ENCODE data around the gene WNT7B.

WNT7B gene

DNA sequence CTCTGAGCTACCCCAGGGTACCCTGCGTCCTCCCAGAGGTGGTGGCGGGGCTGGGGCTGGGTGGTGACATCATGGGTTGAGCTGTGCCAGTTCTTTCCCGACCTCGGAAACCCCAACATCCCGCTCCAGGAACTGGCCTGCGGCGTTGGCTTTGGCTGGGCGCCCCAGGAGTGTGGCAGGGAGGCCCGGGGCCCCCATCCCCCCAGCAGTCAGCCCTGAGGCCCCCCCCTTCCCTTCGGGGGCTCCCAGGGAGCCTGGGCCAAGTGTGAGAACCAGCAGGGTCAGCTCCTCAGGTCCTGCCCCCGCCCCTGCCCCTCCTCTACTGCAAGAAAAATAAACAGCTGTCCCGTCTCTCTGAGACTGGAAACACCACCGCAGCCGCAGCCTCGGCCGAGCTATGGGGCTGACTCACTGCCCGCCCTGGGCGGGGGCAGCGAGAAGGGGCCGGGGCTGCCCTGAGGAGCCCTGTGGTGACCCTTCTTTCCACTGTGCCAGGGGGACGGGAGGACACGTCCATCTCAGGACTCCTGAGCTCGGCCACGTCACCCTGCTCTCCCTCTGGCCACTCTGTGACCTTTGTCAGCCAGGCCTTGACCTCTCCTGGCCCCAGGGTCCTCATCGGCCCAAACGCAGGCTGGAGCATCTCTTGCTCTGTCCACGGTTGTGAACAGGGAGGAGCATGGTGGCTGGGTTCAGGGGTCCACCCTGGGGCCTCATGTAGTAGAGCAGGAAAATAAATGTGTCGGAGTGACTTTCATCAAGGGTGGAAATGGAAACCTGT, 73.4 kb downstream of the WNT7B start:
- DNase-seq: no peak

- no peak for DNase-seq
These were observed 79.2 kb downstream of the WNT7B start for GRCh38 chr22:45897736-45898135.

GRCh38 chr22:45896964-45897538, 79.9 kb downstream of the WNT7B start:
- DNase-seq: no peak

- DNase-seq: no peak
These were observed 80.6 kb downstream of the WNT7B start for GRCh38 chr22:45896153-45896951.

DNA sequence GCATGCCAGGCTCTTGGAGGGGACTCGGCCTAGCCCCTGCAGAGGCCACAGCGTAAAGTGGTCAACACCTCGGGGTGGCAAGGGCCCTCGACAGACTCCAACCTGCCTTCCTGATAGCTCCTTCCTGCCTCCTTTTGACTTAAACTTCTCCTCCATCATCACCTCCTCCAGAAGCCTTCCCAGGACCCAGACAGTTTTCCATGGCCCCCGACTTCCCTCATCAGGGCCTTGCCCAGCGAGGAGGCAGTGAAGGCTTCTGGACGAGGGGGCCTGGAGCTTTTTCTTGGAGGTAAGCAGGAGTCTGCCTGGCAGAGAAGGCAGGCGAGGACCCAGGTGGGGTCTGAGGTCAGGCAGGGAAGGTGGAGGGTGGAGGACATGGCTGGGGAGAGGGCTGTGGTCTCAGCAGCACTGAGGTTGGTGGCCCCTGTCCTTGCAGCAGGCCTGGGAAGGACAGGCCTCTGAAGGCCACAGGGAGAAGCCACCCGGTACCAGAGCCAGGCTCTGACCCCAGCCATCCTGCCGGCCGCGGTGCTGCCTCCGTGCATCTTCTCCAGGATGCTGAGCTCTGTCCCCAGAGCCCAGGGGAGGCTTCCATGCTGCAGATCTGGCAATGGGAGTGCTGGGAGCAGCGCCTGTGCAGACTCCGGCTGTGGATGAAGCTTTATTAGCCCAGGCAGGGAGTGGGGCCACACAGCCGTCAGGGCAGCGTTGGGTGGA, 81.4 kb downstream of the WNT7B start:
- no peak for DNase-seq

- no peak for DNase-seq
These were observed 83.4 kb downstream of the WNT7B start for GRCh38 chr22:45893516-45893915.

- no peak for DNase-seq
These were observed 84.1 kb downstream of the WNT7B start for GRCh38 chr22:45892681-45893461.

GRCh38 chr22:45891996-45892621, 84.9 kb downstream of the WNT7B start:
- DNase-seq: no peak

DNA sequence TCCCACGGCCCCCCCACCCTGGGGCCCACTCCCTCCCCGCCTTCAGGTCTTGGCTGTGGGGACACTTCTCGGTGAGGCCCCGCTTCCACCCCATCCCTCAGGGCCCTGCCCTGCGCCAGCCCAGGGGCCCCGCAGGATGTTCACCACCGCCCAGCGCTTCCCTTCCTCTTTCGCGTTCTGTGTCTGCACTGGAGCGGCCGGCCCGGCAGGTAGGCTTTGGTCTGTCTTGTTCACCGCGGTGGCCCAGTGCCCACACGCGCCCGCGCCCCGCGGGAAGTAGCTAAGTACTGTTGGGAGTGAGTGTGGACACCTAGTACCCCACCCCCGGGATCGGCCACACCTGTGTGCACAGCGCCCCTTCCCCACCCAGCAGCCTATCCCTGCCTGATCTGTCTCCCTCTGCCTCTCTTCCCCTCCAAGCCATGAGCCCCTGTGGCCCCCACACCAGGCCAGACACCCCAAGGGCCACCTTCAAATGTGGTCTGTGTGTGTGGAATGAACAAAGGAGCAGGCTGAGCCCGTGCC, 85.4 kb downstream of the WNT7B start:
- no peak for DNase-seq

GRCh38 chr22:45891021-45891421, 85.9 kb downstream of the WNT7B start:
- DNase-seq: no peak

DNA sequence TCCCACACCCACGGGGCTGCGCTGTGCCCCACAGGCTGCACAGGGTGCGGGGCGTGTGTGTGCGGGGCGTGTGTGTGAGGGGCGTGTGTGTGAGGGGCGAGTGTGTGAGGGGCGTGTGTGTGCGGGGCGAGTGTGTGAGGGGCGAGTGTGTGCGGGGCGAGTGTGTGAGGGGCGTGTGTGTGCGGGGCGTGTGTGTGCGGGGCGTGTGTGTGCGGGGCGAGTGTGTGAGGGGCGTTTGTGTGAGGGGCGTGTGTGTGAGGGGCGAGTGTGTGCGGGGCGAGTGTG, 86.7 kb downstream of the WNT7B start:
- DNase-seq: no peak

DNA sequence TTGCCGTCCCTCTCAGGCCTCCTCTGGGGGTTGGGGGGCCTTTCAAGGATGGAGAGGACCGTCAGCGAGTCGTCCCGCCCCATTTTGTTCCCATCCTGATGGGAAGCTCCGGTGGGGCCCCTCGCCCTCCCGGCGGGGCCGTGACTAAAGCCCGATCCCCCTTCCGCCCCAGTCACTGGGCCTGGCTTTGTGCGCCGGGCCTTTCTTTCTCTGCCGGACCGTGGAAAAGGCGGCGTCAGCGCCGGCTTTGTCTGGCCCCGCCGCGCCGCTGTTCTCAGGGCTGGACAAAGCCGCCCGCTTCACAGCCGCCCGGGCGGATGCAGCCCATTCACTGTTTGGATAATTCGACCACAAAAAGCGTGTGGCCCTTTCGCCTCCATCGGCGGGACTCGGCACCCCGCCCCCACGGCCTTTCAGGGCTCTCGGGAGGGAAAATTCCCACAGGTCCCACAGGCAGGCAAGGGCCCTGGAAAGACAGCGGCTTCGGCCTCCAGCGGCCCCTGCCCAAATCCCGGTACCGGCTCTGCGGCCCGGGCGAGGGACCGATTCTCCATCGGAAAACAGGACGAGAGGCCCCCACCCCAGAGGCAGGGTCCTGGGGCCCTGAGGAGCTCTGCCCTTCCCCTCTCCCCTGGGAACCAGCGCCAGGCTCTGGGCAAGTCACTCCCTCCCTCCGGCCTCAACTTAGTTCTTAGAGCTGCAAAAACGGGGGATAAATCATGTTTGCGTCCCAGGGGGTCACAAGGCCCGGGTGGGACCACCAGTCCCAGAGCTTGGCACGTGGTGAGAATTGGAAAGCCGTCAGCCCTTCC, 87.2 kb downstream of the WNT7B start:
- no peak for DNase-seq

GRCh38 chr22:45889093-45889538, 87.8 kb downstream of the WNT7B start:
- no peak for DNase-seq

- no peak for DNase-seq
These were observed 88.5 kb downstream of the WNT7B start for GRCh38 chr22:45888221-45889092.

DNA sequence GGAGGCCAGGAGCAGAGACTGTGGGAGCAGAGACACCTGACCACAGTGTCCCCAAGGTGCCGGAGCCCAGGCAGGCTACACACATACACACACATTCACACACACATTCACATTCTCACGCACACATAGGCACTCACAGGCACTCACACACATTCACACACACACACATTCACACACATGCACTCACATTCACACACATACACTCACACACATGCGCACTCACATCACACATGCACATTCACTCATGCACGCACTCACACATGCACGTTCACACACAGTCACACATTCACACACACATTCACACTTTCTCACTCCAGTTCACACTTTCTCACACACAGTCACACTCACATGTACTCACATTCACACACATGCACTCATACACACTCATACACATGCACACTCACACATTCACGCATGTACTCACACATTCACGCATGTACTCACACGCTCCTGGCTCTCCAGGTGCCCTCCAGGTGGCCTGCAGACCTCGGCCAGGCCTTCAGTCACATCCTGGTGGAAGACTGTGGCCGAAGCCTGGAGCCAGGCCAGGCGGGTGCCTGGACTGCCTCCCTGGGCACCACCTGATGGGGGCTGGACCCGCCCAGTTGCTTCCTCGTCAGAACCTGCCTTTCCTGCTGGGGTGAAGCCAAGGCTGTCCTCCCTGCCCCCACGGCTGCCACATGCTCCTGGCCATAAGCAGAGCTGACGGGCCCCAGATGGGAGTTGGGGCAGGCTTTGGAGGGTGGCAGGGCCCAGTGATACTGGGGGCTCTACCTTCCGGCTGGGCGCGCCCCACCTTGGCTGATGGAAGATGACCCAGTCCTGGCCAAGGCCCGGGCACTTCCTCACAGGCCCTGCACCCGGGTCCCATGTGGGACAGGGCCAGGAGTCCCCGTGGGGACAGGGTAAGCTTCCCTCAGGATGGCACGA, 89.5 kb downstream of the WNT7B start:
- no peak for DNase-seq

GRCh38 chr22:45886540-45886939, 90.4 kb downstream of the WNT7B start:
- DNase-seq: no peak

DNA sequence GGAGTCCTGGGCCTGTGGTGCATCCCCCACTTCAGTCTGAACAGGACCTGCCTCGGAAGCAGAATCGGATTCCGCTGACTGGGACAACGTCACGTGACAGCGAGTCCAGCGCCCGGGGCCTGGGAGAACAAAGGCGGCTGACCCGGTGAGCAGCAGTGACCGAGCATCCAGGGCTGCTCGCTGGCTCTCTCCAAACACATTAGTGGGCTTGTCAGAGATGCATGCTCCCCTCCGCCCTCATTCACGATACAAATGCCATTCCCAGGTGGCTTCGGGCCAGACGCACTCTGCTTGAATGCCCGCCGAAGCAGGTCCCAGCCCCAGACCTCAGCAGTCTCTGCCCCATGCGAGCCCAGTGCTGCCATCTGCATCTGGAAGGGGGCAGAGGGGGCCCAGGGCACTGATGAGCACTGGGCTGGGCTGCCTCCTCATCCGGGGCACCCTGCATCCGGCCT, 91.0 kb downstream of the WNT7B start:
- no peak for DNase-seq

GRCh38 chr22:45885171-45885840, 91.7 kb downstream of the WNT7B start:
- no peak for DNase-seq

Data from inflammatory macrophage treated with lipopolysaccharide for 4 hours (primary cell).